Memory B cell (primary cell): ENCODE data around the gene MAP4K4.
"Not testable (repeated sequence)": the region's sequence is repeated elsewhere in the genome, so short reads cannot be mapped to it uniquely, and the experiment has no call there.

Experiments
- ATAC-seq: fragments of 150-1000 bp; cut with Tn5 transposase; 2 replicates; pipeline ENCODE4 v1.10.0; 2021; ENCODE audit warnings: low read depth, mild to moderate bottlenecking, moderate library complexity
- DNase-seq, 2 donors: peaks; one replicate each; pipeline ENCODE4 v3.0.0; 2022; ENCODE audit warnings: low spot score in 2 of 2
- H3K27ac Mint-ChIP-seq: one replicate; pipeline ENCODE4 v1.8.0; 2022; ENCODE audit warnings: mild to moderate bottlenecking, moderate library complexity, mixed read lengths
- H3K27me3 Mint-ChIP-seq: one replicate; pipeline ENCODE4 v1.8.0; 2022; ENCODE audit warnings: mixed read lengths
- H3K36me3 Mint-ChIP-seq: one replicate; pipeline ENCODE4 v1.8.0; 2022; ENCODE audit warnings: mild to moderate bottlenecking, mixed read lengths
- H3K4me1 Mint-ChIP-seq: one replicate; pipeline ENCODE4 v1.8.0; 2022; ENCODE audit warnings: mixed read lengths
- H3K4me3 Mint-ChIP-seq: one replicate; pipeline ENCODE4 v1.8.0; 2022; ENCODE audit warnings: mild to moderate bottlenecking, moderate library complexity, mixed read lengths
- H3K9me3 Mint-ChIP-seq: one replicate; pipeline ENCODE4 v1.8.0; 2022; ENCODE audit warnings: mixed read lengths

Gene MAP4K4

DNA sequence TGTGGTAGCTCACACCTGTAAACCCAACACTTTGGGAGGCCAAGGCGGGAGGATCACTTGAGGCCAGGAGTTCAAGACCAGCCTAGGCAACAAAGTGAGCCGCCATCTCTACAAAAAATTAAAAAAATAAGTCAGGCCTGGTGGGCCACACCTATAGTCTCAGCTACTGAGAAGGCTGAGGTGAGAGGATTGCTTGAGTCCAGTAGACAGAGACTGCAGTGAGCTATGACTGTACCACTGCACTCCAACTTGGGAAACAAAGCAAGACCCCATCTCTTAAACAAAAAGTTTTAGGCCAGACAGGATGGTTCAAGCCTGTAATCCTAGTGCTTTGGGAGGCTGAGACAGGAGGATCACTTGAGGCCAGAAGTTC is 224.4 kb downstream of the MAP4K4 start:
- Mint-ChIP-seq H3K4me1 (peaks cover 14% of the 10 kb centered on the region), H3K9me3 (peaks cover 15% of the 10 kb centered on the region), H3K36me3 (peaks cover 15% of the 10 kb centered on the region), H3K4me3 (no peak overlapping the region), H3K27ac (peak overlapping the region; percentile 74), H3K27me3 (no peaks in the 10 kb centered on the region)
- ATAC-seq (peak; percentile 19), DNase-seq (no peak)

GRCh38 chr2:101924311-101924710 is 226.8 kb downstream of the MAP4K4 start:
- Mint-ChIP-seq H3K27ac (peak overlapping the region; percentile 36), H3K9me3 (peaks cover 15% of the 10 kb centered on the region), H3K36me3 (peaks cover 16% of the 10 kb centered on the region)
- not testable (repeated sequence) for H3K4me1 Mint-ChIP-seq, DNase-seq, H3K27me3 Mint-ChIP-seq, ATAC-seq, H3K4me3 Mint-ChIP-seq

DNA sequence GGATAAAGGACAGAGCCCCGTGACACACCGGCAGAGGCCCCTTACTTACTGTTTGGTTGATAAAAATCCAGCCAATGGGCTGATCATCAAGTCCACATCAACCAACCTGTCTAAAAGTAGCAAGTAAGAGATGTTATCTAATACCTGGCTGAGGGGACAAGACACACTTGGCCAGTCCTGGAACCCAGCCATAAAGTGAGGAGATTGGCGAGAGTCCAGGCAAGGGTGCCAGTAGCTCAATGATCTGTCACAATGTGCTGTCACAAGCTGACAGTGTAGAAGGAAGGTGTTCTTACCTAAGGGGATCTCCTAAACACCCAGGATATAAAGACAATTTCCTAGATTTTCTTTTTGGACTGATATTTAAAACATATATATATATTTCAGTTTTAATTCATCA is 232.5 kb downstream of the MAP4K4 start:
- H3K9me3 Mint-ChIP-seq, result peaks cover 9% of the 10 kb centered on the region

GRCh38 chr2:101930847-101931246 is 233.3 kb downstream of the MAP4K4 start:
- Mint-ChIP-seq H3K4me1 (peaks cover 5% of the 10 kb centered on the region), H3K27ac (no peak overlapping the region), H3K4me3 (no peak overlapping the region), H3K9me3 (peaks cover 7% of the 10 kb centered on the region), H3K27me3 (peaks cover 4% of the 10 kb centered on the region), H3K36me3 (peaks cover 5% of the 10 kb centered on the region)
- no peak for ATAC-seq
- no peak for DNase-seq

More for the DNA sequence above, 232.5 kb downstream of the MAP4K4 start:
- DNase-seq (no peak), ATAC-seq (no peak)
- Mint-ChIP-seq H3K4me1 (peaks cover 5% of the 10 kb centered on the region), H3K4me3 (no peak overlapping the region), H3K27me3 (peaks cover 4% of the 10 kb centered on the region), H3K27ac (no peak overlapping the region), H3K36me3 (peaks cover 7% of the 10 kb centered on the region)

DNA sequence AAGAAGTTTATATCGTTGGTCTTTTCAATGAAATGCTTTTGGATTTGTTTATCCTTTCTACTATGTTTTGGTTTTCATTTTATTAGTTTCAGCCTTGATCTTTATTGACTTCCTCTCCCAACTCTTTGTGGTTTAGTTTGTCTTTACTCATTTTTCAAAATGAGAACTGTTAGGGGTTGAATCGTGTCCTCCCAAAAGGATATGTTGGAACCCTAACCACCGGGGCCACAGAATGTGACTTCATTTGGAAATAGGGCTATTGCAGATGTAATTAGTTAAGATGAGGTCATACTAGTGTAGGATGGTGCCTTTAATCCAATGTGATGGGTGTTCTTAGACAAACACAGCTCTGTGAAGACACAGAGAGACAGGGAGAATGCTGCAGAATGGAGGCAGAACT is 233.9 kb downstream of the MAP4K4 start:
- Mint-ChIP-seq H3K36me3 (peaks cover 7% of the 10 kb centered on the region), H3K4me1 (peaks cover 5% of the 10 kb centered on the region), H3K9me3 (peaks cover 6% of the 10 kb centered on the region), H3K27me3 (peaks cover 4% of the 10 kb centered on the region), H3K4me3 (no peak overlapping the region), H3K27ac (no peak overlapping the region)
- DNase-seq (no peak), ATAC-seq (no peak)

- not testable (repeated sequence) for ATAC-seq, H3K27ac Mint-ChIP-seq
Observed at GRCh38 chr2:101935764-101936163, 238.3 kb downstream of the MAP4K4 start.

GRCh38 chr2:101942851-101943250 is 245.3 kb downstream of the MAP4K4 start:
- ATAC-seq (no peak), DNase-seq (no peak)
- H3K27me3 Mint-ChIP-seq, result no peaks in the 10 kb centered on the region
- H3K4me3 Mint-ChIP-seq, result no peak overlapping the region
- H3K4me1 Mint-ChIP-seq, result no peaks in the 10 kb centered on the region
- peaks cover 1% of the 10 kb centered on the region for H3K9me3 Mint-ChIP-seq
- H3K27ac Mint-ChIP-seq, result no peak overlapping the region
- H3K36me3 Mint-ChIP-seq, result peaks cover under 1% of the 10 kb centered on the region

More at GRCh38 chr2:101935764-101936163, 238.3 kb downstream of the MAP4K4 start:
- H3K4me1 Mint-ChIP-seq, DNase-seq, H3K4me3 Mint-ChIP-seq, H3K27me3 Mint-ChIP-seq: not testable (repeated sequence)
- H3K36me3 Mint-ChIP-seq, result peaks cover 14% of the 10 kb centered on the region
- peaks cover 11% of the 10 kb centered on the region for H3K9me3 Mint-ChIP-seq
